H9 (cell line): ENCODE measurements around the gene MADCAM1. TPM values are rescaled to one million over a fixed set of nuclear protein-coding genes. Genes with fewer than 3 reads are reported as not detected.

Experiments used
- DNase-seq: peaks from one replicate; pipeline ENCODE4 v3.0.0-alpha.2; 2017
- H2AFZ ChIP-seq: one replicate; pipeline ENCODE4 v1.6.1; 2013; ENCODE audit warnings: mild to moderate bottlenecking, low read length, control low read depth, moderate library complexity
- H2AK5ac ChIP-seq: 2 replicates; pipeline ENCODE4 v1.6.1; 2013; ENCODE audit warnings: low read length, control low read depth, mixed read lengths; ENCODE audit not compliant: insufficient read length
- H2BK120ac ChIP-seq: one replicate; pipeline ENCODE4 v1.6.1; 2013; ENCODE audit warnings: low read depth, mild to moderate bottlenecking, low read length, control low read depth, inconsistent platforms; ENCODE audit not compliant: poor library complexity, severe bottlenecking
- H2BK12ac ChIP-seq: 2 replicates; pipeline ENCODE4 v1.6.1; 2013; ENCODE audit warnings: low read length, control low read depth, mixed read lengths, low read depth; ENCODE audit not compliant: insufficient read length
- H2BK15ac ChIP-seq: 2 replicates; pipeline ENCODE4 v1.6.1; 2013; ENCODE audit warnings: low read depth, low read length, control low read depth
- H2BK20ac ChIP-seq: one replicate; pipeline ENCODE4 v1.6.1; 2013; ENCODE audit warnings: low read depth, mild to moderate bottlenecking, low read length, control low read depth, inconsistent platforms; ENCODE audit not compliant: poor library complexity, severe bottlenecking
- H2BK5ac ChIP-seq: 2 replicates; pipeline ENCODE4 v1.6.1; 2013; ENCODE audit warnings: low read length, control low read depth, mixed read lengths; ENCODE audit not compliant: insufficient read length
- H3K14ac ChIP-seq: 2 replicates; pipeline ENCODE4 v1.6.1; 2013; ENCODE audit warnings: low read length, control low read depth; ENCODE audit not compliant: insufficient read depth
- H3K18ac ChIP-seq: 2 replicates; pipeline ENCODE4 v1.6.1; 2013; ENCODE audit warnings: low read depth, mild to moderate bottlenecking, mixed read lengths, low read length, control low read depth; ENCODE audit not compliant: insufficient read length
- H3K23ac ChIP-seq: 2 replicates; pipeline ENCODE4 v1.6.1; 2013; ENCODE audit warnings: low read length, control low read depth, mixed read lengths, low read depth; ENCODE audit not compliant: insufficient read length
- H3K23me2 ChIP-seq: 2 replicates; pipeline ENCODE4 v1.6.1; 2013; ENCODE audit warnings: low read depth, mild to moderate bottlenecking, mixed read lengths, low read length, control low read depth; ENCODE audit not compliant: insufficient read length, poor library complexity, severe bottlenecking
- H3K27ac ChIP-seq: 2 replicates; pipeline ENCODE4 v1.5.1; 2013; ENCODE audit warnings: low read length, control low read depth, mixed read lengths, low read depth; ENCODE audit not compliant: insufficient read length
- H3K27me3 ChIP-seq: 2 replicates; pipeline ENCODE4 v1.6.1; 2013; ENCODE audit warnings: low read length, control low read depth, inconsistent platforms; ENCODE audit not compliant: insufficient read depth
- H3K4ac ChIP-seq: 2 replicates; pipeline ENCODE4 v1.6.1; 2013; ENCODE audit warnings: low read depth, mild to moderate bottlenecking, control low read depth, inconsistent platforms, low read length, moderate library complexity
- H3K4me1 ChIP-seq: 2 replicates; pipeline ENCODE4 v1.6.1; 2013; ENCODE audit warnings: low read length, control low read depth, inconsistent platforms; ENCODE audit not compliant: insufficient read depth
- H3K4me2 ChIP-seq: 2 replicates; pipeline ENCODE4 v1.6.1; 2013; ENCODE audit warnings: low read length, control low read depth, mixed read lengths; ENCODE audit not compliant: insufficient read length, insufficient read depth
- H3K56ac ChIP-seq: 2 replicates; pipeline ENCODE4 v1.6.1; 2013; ENCODE audit warnings: low read depth, mild to moderate bottlenecking, mixed read lengths, low read length, control low read depth; ENCODE audit not compliant: insufficient read length
- H3K79me1 ChIP-seq: 2 replicates; pipeline ENCODE4 v1.6.1; 2013; ENCODE audit warnings: low read depth, mild to moderate bottlenecking, moderate library complexity, low read length, control low read depth, inconsistent platforms; ENCODE audit not compliant: insufficient read depth, poor library complexity, severe bottlenecking
- H3K79me2 ChIP-seq: 2 replicates; pipeline ENCODE4 v1.6.1; 2013; ENCODE audit warnings: low read length, control low read depth, inconsistent platforms; ENCODE audit not compliant: insufficient read depth
- H3K9ac ChIP-seq: 2 replicates; pipeline ENCODE4 v1.6.1; 2013; ENCODE audit warnings: low read length, control low read depth, mixed read lengths; ENCODE audit not compliant: insufficient read length; ENCODE audit errors: extremely low read depth
- H3K9me3 ChIP-seq: one replicate; pipeline ENCODE4 v1.6.1; 2013; ENCODE audit warnings: low read depth, low read length, inconsistent platforms; ENCODE audit not compliant: control insufficient read depth
- H3T11ph ChIP-seq: one replicate; pipeline ENCODE4 v1.6.1; 2013; ENCODE audit warnings: mild to moderate bottlenecking, low read length, control low read depth, inconsistent platforms
- H4K20me1 ChIP-seq: one replicate; pipeline ENCODE4 v1.6.1; 2013; ENCODE audit not compliant: control insufficient read depth, insufficient read length, insufficient read depth
- H4K5ac ChIP-seq: 2 replicates; pipeline ENCODE4 v1.6.1; 2013; ENCODE audit warnings: low read depth, mild to moderate bottlenecking, mixed read lengths, low read length, control low read depth; ENCODE audit not compliant: insufficient read length
- H4K8ac ChIP-seq: replicated peaks from 2 replicates; pipeline ENCODE4 v1.6.1; 2013; ENCODE audit warnings: low read length, control low read depth, mixed read lengths, low read depth; ENCODE audit not compliant: insufficient read length
- H4K91ac ChIP-seq: 2 replicates; pipeline ENCODE4 v1.6.1; 2013; ENCODE audit warnings: low read depth, mild to moderate bottlenecking, moderate library complexity, mixed read lengths, low read length, control low read depth; ENCODE audit not compliant: insufficient read length
- H3K27ac Mint-ChIP-seq, 3 experiments: 2 replicates in 2 of 3; 3 replicates in 1 of 3; pipeline ENCODE4 v1.8.0; 2020 to 2021; ENCODE audit warnings: mixed read lengths in 3 of 3, mild to moderate bottlenecking in 1 of 3, moderate library complexity in 1 of 3
- H3K27me3 Mint-ChIP-seq: 2 replicates; pipeline ENCODE4 v1.8.0; 2021; ENCODE audit warnings: low read depth, mild to moderate bottlenecking, moderate library complexity, mixed read lengths
- H3K36me3 Mint-ChIP-seq, 3 experiments: 2 replicates in 2 of 3; 3 replicates in 1 of 3; pipeline ENCODE4 v1.8.0; 2020 to 2021; ENCODE audit warnings: low read depth in 3 of 3, mixed read lengths in 3 of 3; ENCODE audit not compliant: insufficient read depth in 1 of 3
- H3K4me1 Mint-ChIP-seq, 2 experiments: 2 replicates each; pipeline ENCODE4 v1.8.0; 2020; ENCODE audit warnings: mixed read lengths in 2 of 2
- H3K4me3 Mint-ChIP-seq, 2 experiments: 2 replicates in 1 of 2; 3 replicates in 1 of 2; pipeline ENCODE4 v1.8.0; 2020 to 2021; ENCODE audit warnings: mild to moderate bottlenecking in 2 of 2, mixed read lengths in 2 of 2, moderate library complexity in 1 of 2
- H3K9me3 Mint-ChIP-seq, 2 experiments: 2 replicates in 1 of 2; 3 replicates in 1 of 2; pipeline ENCODE4 v1.8.0; 2020; ENCODE audit warnings: mild to moderate bottlenecking in 2 of 2, mixed read lengths in 2 of 2, moderate library complexity in 1 of 2
- WGBS: extraction: QIAGEN DNeasy Blood & Tissue Kit; methylation state at CpG from one replicate; pipeline ENCODE4 v1.1.7; 2013; ENCODE audit warnings: missing lambda C conversion rate, low lambda C conversion rate, mixed read lengths; ENCODE audit not compliant: insufficient read length; ENCODE audit errors: extremely low coverage; 5-methylcytosine and 5-hydroxymethylcytosine counted together
- total RNA-seq: library from RNA; stranded (reverse); gene quantifications from 2 replicates; pipeline ENCODE4 v1.2.1, GENCODE V29; 2021
- TF ChIP-seq, protein P1 (sequence below): fragments of 200-600 bp; sonication (generic); conservative IDR thresholded peaks from 3 replicates; pipeline ENCODE4 v1.8.0; 2021; ENCODE audit warnings: antibody characterized with exemption, mild to moderate bottlenecking

MADCAM1 gene
- total RNA-seq, 1 experiment from 2014 or later, result 1.2 TPM

- H3K79me2 ChIP-seq, result no peaks in the 10 kb centered on the region
- H4K8ac ChIP-seq, result no peak overlapping the region
- no peak overlapping the region for H2BK12ac ChIP-seq
- DNase-seq, result no peak
- H3K9ac ChIP-seq, result no peak overlapping the region
- no peak overlapping the region for H3K4me2 ChIP-seq
- H3K18ac ChIP-seq, result no peak overlapping the region
- no peak overlapping the region for H2BK120ac ChIP-seq
- no CpG with 5 or more reads among the region's 18 CpGs for WGBS
- no peak overlapping the region for H3T11ph ChIP-seq
- H3K4me1 Mint-ChIP-seq, result peaks cover 6 to 24% of the 10 kb centered on the region in 2 experiments
- H3K4me3 Mint-ChIP-seq, result no peak overlapping the region; a peak in 1 of 5 replicates
- H4K20me1 ChIP-seq, result peaks cover 1% of the 10 kb centered on the region
- H3K9me3 ChIP-seq, result no peaks in the 10 kb centered on the region
- TF ChIP-seq, protein P1, sequence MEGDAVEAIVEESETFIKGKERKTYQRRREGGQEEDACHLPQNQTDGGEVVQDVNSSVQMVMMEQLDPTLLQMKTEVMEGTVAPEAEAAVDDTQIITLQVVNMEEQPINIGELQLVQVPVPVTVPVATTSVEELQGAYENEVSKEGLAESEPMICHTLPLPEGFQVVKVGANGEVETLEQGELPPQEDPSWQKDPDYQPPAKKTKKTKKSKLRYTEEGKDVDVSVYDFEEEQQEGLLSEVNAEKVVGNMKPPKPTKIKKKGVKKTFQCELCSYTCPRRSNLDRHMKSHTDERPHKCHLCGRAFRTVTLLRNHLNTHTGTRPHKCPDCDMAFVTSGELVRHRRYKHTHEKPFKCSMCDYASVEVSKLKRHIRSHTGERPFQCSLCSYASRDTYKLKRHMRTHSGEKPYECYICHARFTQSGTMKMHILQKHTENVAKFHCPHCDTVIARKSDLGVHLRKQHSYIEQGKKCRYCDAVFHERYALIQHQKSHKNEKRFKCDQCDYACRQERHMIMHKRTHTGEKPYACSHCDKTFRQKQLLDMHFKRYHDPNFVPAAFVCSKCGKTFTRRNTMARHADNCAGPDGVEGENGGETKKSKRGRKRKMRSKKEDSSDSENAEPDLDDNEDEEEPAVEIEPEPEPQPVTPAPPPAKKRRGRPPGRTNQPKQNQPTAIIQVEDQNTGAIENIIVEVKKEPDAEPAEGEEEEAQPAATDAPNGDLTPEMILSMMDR, result no peak
- H3K4me1 ChIP-seq, result no peaks in the 10 kb centered on the region
- H3K27me3 ChIP-seq, result no peaks in the 10 kb centered on the region
- no peak overlapping the region for H3K56ac ChIP-seq
- peaks cover 1 to 6% (median 1%) of the 10 kb centered on the region in 3 experiments; a peak in 4 of 7 replicates for H3K36me3 Mint-ChIP-seq
- no peak overlapping the region for H4K91ac ChIP-seq
- no peak overlapping the region for H2BK15ac ChIP-seq
- no peaks in the 10 kb centered on the region for H3K79me1 ChIP-seq
- H3K4ac ChIP-seq, result no peak overlapping the region
- H3K27ac ChIP-seq, result no peak overlapping the region
- H4K5ac ChIP-seq, result no peak overlapping the region
- H2AFZ ChIP-seq, result no peak overlapping the region
- no peaks in the 10 kb centered on the region for H3K23me2 ChIP-seq
- no peak overlapping the region for H2BK5ac ChIP-seq
- H2BK20ac ChIP-seq, result no peak overlapping the region
- no peak overlapping the region for H3K23ac ChIP-seq
- no peak overlapping the region for H3K27ac Mint-ChIP-seq
- peaks cover 43% of the 10 kb centered on the region for H3K27me3 Mint-ChIP-seq
- peaks cover 0 to 2% of the 10 kb centered on the region in 2 experiments; a peak in 1 of 5 replicates for H3K9me3 Mint-ChIP-seq
- no peak overlapping the region; the same call in 1 of the 2 replicates for H3K14ac ChIP-seq
- no peak overlapping the region for H2AK5ac ChIP-seq
Observed at GRCh38 chr19:525029-525428, 28.7 kb downstream of the MADCAM1 start.
